ENCODE measurements around the gene MRPL55.
A peak's percentile ranks its signal among the peaks of the same experiment; 100 is the strongest.

The MRPL55 gene

DNA sequence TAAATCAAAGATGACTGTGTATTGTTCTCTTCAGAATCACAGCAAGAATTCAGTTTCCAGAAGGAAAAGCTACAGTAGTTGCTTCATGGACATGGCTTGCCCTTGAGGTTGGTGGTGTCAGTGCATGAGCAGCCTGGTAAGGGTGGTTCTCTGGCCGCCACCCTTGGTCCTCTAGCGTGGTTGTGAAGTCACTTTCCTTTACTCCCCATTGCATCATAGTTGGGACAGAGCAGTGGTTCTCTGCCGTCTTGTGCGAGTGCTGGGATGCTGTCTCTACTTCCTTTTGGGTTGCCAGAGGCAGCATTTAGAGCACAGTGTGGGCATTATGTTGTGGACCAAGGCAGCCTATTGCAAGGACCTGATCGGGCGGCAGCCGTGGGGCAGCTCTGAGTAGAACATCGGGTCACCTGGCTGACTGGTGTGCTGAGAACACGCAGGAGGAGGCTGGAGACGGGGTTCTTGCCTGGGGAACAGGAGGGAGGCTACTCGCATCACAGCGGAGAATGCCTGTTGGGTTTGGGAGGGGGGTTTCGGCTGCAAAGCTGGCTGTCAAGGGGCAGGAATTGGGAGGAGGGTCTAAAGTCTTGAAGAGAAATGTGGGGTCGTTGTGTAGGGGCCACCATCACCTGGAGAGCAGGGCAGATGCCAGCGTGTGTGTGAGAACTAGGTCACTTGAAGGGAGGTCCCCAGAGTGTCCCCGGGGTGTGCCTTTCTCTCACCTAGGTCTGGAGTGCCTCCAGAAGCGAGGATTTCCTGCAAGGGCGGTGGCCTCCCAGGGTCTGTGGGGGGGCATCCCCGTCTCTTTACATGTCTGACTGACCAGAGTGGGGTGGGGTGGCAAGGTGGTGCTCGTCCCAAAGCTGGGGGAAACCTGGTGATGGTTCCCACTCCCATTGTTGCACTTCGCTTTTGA lies 20.3 kb downstream of the MRPL55 start:
- Histone ChIP-seq H2BK120ac (ENCODE audit: low read depth, low read length) (no peak overlapping the region), H3K18ac (ENCODE audit: low read length) (no peak overlapping the region), H2BK15ac (replicated peaks; ENCODE audit: low read depth) (no peak overlapping the region), H3K4me2 (ENCODE audit: low read length) (no peak overlapping the region), H3K56ac (ENCODE audit: low read length) (no peak overlapping the region), H3K4me3 (ENCODE audit: low read length) (no peak overlapping the region), H3K27ac (ENCODE audit: low read depth, low read length) (no peak overlapping the region), H3K4ac (ENCODE audit: low read depth, low read length) (no peak overlapping the region), H4K5ac (ENCODE audit: low read length) (no peak overlapping the region), H2AK5ac (ENCODE audit: low read length) (no peak overlapping the region), H3K36me3 (ENCODE audit: control insufficient read depth, insufficient read depth, low read length) (peaks cover 10% of the 10 kb centered on the region), H4K8ac (ENCODE audit: low read depth, low read length) (no peak overlapping the region), H3K27me3 (ENCODE audit: insufficient read depth, low read length, poor library complexity) (no peaks in the 10 kb centered on the region), H3K79me2 (ENCODE audit: control insufficient read depth, insufficient read depth, low read length) (peaks cover 100% of the 10 kb centered on the region), H3K79me1 (ENCODE audit: low read length) (peaks cover 5% of the 10 kb centered on the region), H3K23ac (ENCODE audit: low read length) (peak overlapping the region; percentile 86), H3K4me1 (ENCODE audit: control insufficient read depth, low read depth, low read length) (peaks cover 21% of the 10 kb centered on the region), H2BK5ac (ENCODE audit: low read length) (no peak overlapping the region), H3K9ac (ENCODE audit: low read length) (no peak overlapping the region)
- DNase-seq = no peak
- WGBS (ENCODE audit: extremely low coverage, insufficient coverage, low lambda C conversion rate) = no CpG with 5 or more reads among the region's 21 CpGs

- no peak overlapping the region for H2AK5ac ChIP-seq (ENCODE audit: low read length)
- H3K36me3 ChIP-seq (ENCODE audit: control insufficient read depth, insufficient read depth, low read length) = peaks cover 10% of the 10 kb centered on the region
- H3K23ac ChIP-seq (ENCODE audit: low read length) = no peak overlapping the region
- H3K56ac ChIP-seq (ENCODE audit: low read length) = peak overlapping the region; percentile 31
- no peak overlapping the region for H2BK5ac ChIP-seq (ENCODE audit: low read length)
- no peak overlapping the region for H2BK15ac ChIP-seq (replicated peaks; ENCODE audit: low read depth)
- H4K5ac ChIP-seq (ENCODE audit: low read length) = no peak overlapping the region
- no peak overlapping the region for H3K4me3 ChIP-seq (ENCODE audit: low read length)
- H3K4me2 ChIP-seq (ENCODE audit: low read length) = no peak overlapping the region
- no peak overlapping the region for H3K18ac ChIP-seq (ENCODE audit: low read length)
- H3K4me1 ChIP-seq (ENCODE audit: control insufficient read depth, low read depth, low read length) = peaks cover 21% of the 10 kb centered on the region
- H3K79me2 ChIP-seq (ENCODE audit: control insufficient read depth, insufficient read depth, low read length) = peaks cover 100% of the 10 kb centered on the region
- H3K4ac ChIP-seq (ENCODE audit: low read depth, low read length) = no peak overlapping the region
- H3K27me3 ChIP-seq (ENCODE audit: insufficient read depth, low read length, poor library complexity) = no peaks in the 10 kb centered on the region
- no peak overlapping the region for H2BK120ac ChIP-seq (ENCODE audit: low read depth, low read length)
- no CpG with 5 or more reads among the region's 7 CpGs for WGBS (ENCODE audit: extremely low coverage, insufficient coverage, low lambda C conversion rate)
- H3K79me1 ChIP-seq (ENCODE audit: low read length) = peaks cover 5% of the 10 kb centered on the region
- no peak overlapping the region for H3K27ac ChIP-seq (ENCODE audit: low read depth, low read length)
- H3K9ac ChIP-seq (ENCODE audit: low read length) = peak overlapping the region; percentile 11
- no peak for DNase-seq
- H4K8ac ChIP-seq (ENCODE audit: low read depth, low read length) = no peak overlapping the region
These were observed 21.3 kb downstream of the MRPL55 start for GRCh38 chr1:228087771-228088251.

DNA sequence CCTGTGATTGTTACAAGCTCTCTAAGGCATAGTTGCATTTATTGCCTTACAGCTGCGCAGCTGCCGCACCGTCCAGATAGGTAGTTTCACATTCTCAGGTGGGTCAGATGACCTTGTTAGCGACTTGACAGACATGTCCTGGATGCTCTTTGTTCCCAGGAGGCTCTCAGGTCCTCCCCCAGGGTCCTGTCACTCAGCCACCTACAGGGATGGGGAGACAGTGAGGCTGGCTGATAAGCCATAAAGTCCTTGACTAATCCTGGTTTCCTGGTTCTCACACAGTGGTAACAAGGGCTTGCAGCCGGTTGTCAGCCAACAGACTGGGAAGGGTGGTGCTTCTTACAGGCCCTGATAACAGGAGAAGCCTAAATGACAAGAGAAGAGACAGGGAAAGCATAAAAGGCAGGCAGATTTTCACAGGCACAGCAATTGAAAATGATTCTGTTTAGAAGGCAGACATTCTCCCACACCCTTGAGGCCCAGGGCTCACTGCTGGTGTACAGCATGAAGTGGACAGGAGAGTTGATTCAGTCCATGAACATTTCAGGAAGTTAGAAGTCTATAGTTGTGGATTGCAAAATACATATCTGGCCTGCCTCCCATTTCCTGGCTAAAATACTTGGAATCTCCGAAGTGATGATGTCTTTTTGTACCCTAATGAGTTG lies 23.7 kb downstream of the MRPL55 start:
- no CpG with 5 or more reads among the region's 6 CpGs for WGBS (ENCODE audit: extremely low coverage, insufficient coverage, low lambda C conversion rate)
- peak; percentile 99 for DNase-seq
- H3K4me3 ChIP-seq (ENCODE audit: low read length) = no peak overlapping the region

DNA sequence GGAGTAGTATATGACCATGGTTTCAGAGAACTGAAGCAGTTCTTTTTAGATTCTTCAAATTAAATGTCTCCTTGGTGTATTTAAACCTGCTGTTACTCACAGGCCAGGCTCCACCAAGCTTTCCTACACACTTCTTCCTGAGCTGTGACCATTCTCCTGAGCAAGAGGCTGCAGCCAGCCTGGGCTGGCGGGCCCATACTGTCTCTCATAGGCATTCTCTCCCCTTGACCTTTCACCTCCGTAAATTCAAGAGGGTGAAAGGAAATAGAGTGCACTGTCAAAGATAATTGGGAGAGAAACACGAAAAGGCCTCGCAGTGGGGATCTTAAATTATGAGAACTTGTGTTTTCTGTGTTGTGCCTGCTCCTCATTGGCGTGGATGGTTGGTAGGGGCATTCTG lies 24.3 kb downstream of the MRPL55 start:
- no peak overlapping the region for H3K4me3 ChIP-seq (ENCODE audit: low read length)
- no peak overlapping the region for H4K5ac ChIP-seq (ENCODE audit: low read length)
- no peak overlapping the region for H3K18ac ChIP-seq (ENCODE audit: low read length)
- peak; percentile 44 for DNase-seq
- peak overlapping the region; percentile 61 for H3K4me2 ChIP-seq (ENCODE audit: low read length)
- H3K23ac ChIP-seq (ENCODE audit: low read length) = no peak overlapping the region
- peaks cover 8% of the 10 kb centered on the region for H3K36me3 ChIP-seq (ENCODE audit: control insufficient read depth, insufficient read depth, low read length)
- peak overlapping the region; percentile 7 for H3K27ac ChIP-seq (ENCODE audit: low read depth, low read length)
- H3K27me3 ChIP-seq (ENCODE audit: insufficient read depth, low read length, poor library complexity) = no peaks in the 10 kb centered on the region
- H3K4ac ChIP-seq (ENCODE audit: low read depth, low read length) = no peak overlapping the region
- H3K79me2 ChIP-seq (ENCODE audit: control insufficient read depth, insufficient read depth, low read length) = peaks cover 72% of the 10 kb centered on the region
- no CpG with 5 or more reads among the region's 5 CpGs for WGBS (ENCODE audit: extremely low coverage, insufficient coverage, low lambda C conversion rate)
- no peak overlapping the region for H2BK15ac ChIP-seq (replicated peaks; ENCODE audit: low read depth)
- peaks cover 4% of the 10 kb centered on the region for H3K79me1 ChIP-seq (ENCODE audit: low read length)
- H2AK5ac ChIP-seq (ENCODE audit: low read length) = no peak overlapping the region
- H3K9ac ChIP-seq (ENCODE audit: low read length) = peak overlapping the region; percentile 88
- peak overlapping the region; percentile 97 for H3K56ac ChIP-seq (ENCODE audit: low read length)
- no peak overlapping the region for H2BK120ac ChIP-seq (ENCODE audit: low read depth, low read length)
- H4K8ac ChIP-seq (ENCODE audit: low read depth, low read length) = no peak overlapping the region
- peaks cover 21% of the 10 kb centered on the region for H3K4me1 ChIP-seq (ENCODE audit: control insufficient read depth, low read depth, low read length)
- no peak overlapping the region for H2BK5ac ChIP-seq (ENCODE audit: low read length)

More for the DNA sequence above, 23.7 kb downstream of the MRPL55 start:
- Histone ChIP-seq H3K4me2 (ENCODE audit: low read length) (peak overlapping the region; percentile 62), H2BK5ac (ENCODE audit: low read length) (peak overlapping the region; percentile 69), H3K79me2 (ENCODE audit: control insufficient read depth, insufficient read depth, low read length) (peaks cover 79% of the 10 kb centered on the region), H2BK120ac (ENCODE audit: low read depth, low read length) (no peak overlapping the region), H3K27me3 (ENCODE audit: insufficient read depth, low read length, poor library complexity) (no peaks in the 10 kb centered on the region), H4K8ac (ENCODE audit: low read depth, low read length) (no peak overlapping the region), H2BK15ac (replicated peaks; ENCODE audit: low read depth) (no peak overlapping the region), H3K36me3 (ENCODE audit: control insufficient read depth, insufficient read depth, low read length) (peaks cover 8% of the 10 kb centered on the region), H3K27ac (ENCODE audit: low read depth, low read length) (peak overlapping the region; percentile 57), H3K56ac (ENCODE audit: low read length) (peak overlapping the region; percentile 81), H3K79me1 (ENCODE audit: low read length) (peaks cover 4% of the 10 kb centered on the region), H4K5ac (ENCODE audit: low read length) (no peak overlapping the region), H3K23ac (ENCODE audit: low read length) (no peak overlapping the region), H3K9ac (ENCODE audit: low read length) (peak overlapping the region; percentile 60), H2AK5ac (ENCODE audit: low read length) (no peak overlapping the region), H3K18ac (ENCODE audit: low read length) (no peak overlapping the region), H3K4ac (ENCODE audit: low read depth, low read length) (no peak overlapping the region), H3K4me1 (ENCODE audit: control insufficient read depth, low read depth, low read length) (peaks cover 21% of the 10 kb centered on the region)

DNA sequence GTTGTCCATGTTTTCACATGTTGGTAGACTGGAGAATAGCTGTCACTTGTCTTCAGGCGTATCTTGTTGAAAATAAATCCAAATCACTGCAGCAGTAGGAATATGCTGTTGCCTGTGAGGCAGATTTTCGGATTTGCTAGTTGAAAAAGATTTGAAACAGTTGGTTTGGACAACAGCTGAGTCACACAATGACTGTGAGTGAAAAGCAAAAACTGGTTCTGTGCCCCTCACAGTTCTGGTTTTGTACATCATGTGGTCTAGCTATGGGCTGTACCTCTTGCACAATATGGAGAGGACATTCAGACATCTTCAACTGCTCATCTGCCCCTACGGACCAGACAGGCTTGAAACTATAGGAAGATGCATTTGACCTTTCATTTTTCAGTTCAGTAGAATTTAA lies 24.8 kb downstream of the MRPL55 start:
- Histone ChIP-seq H4K8ac (ENCODE audit: low read depth, low read length) (no peak overlapping the region), H3K36me3 (ENCODE audit: control insufficient read depth, insufficient read depth, low read length) (peaks cover 8% of the 10 kb centered on the region), H3K4me3 (ENCODE audit: low read length) (no peak overlapping the region), H3K27me3 (ENCODE audit: insufficient read depth, low read length, poor library complexity) (no peaks in the 10 kb centered on the region), H2AK5ac (ENCODE audit: low read length) (no peak overlapping the region), H2BK5ac (ENCODE audit: low read length) (no peak overlapping the region), H3K79me2 (ENCODE audit: control insufficient read depth, insufficient read depth, low read length) (peaks cover 68% of the 10 kb centered on the region), H2BK15ac (replicated peaks; ENCODE audit: low read depth) (no peak overlapping the region), H3K27ac (ENCODE audit: low read depth, low read length) (no peak overlapping the region), H3K79me1 (ENCODE audit: low read length) (peaks cover 4% of the 10 kb centered on the region), H3K4me2 (ENCODE audit: low read length) (peak overlapping the region; percentile 61), H3K4ac (ENCODE audit: low read depth, low read length) (no peak overlapping the region), H3K23ac (ENCODE audit: low read length) (no peak overlapping the region), H3K9ac (ENCODE audit: low read length) (peak overlapping the region; percentile 88), H3K4me1 (ENCODE audit: control insufficient read depth, low read depth, low read length) (peaks cover 21% of the 10 kb centered on the region), H4K5ac (ENCODE audit: low read length) (no peak overlapping the region), H3K18ac (ENCODE audit: low read length) (no peak overlapping the region), H2BK120ac (ENCODE audit: low read depth, low read length) (no peak overlapping the region), H3K56ac (ENCODE audit: low read length) (peak overlapping the region; percentile 97)
- no CpG with 5 or more reads among the region's 3 CpGs for WGBS (ENCODE audit: extremely low coverage, insufficient coverage, low lambda C conversion rate)
- no peak for DNase-seq

All from mesendoderm (in vitro differentiated cells).